Parathyroid adenoma (tissue), 2 donors: ENCODE data around the gene PITPNM1.
A peak's percentile ranks its signal among the peaks of the same experiment; 100 is the strongest.
"Not testable (repeated sequence)": the region's sequence is repeated elsewhere in the genome, so short reads cannot be mapped to it uniquely, and the experiment has no call there.

Experiments
- H2AFZ ChIP-seq: fragments of 300-600 bp; sonication (generic); one replicate; pipeline ENCODE4 v1.7.0; 2017; ENCODE audit warnings: antibody characterized with exemption, mild to moderate bottlenecking
- H3K27ac ChIP-seq: fragments of 300-600 bp; sonication (generic); one replicate; pipeline ENCODE4 v1.7.0; 2017
- H3K27me3 ChIP-seq: fragments of 300-600 bp; sonication (generic); one replicate; pipeline ENCODE4 v1.7.0; 2017; ENCODE audit warnings: low read length; ENCODE audit not compliant: control insufficient read depth, insufficient read depth
- H3K36me3 ChIP-seq: fragments of 300-600 bp; sonication (generic); one replicate; pipeline ENCODE4 v1.7.0; 2017; ENCODE audit warnings: low read length; ENCODE audit not compliant: control insufficient read depth, insufficient read depth
- H3K4me1 ChIP-seq: fragments of 300-600 bp; sonication (generic); one replicate; pipeline ENCODE4 v1.7.0; 2017; ENCODE audit warnings: control low read depth
- H3K4me2 ChIP-seq: fragments of 300-600 bp; sonication (generic); one replicate; pipeline ENCODE4 v1.7.0; 2017; ENCODE audit warnings: low read length
- H3K4me3 ChIP-seq: fragments of 300-600 bp; sonication (generic); one replicate; pipeline ENCODE4 v1.7.0; 2017; ENCODE audit warnings: low read depth, low read length
- H3K79me2 ChIP-seq: fragments of 300-600 bp; sonication (generic); one replicate; pipeline ENCODE4 v1.7.0; 2017; ENCODE audit warnings: control low read depth
- H3K9ac ChIP-seq: fragments of 300-600 bp; sonication (generic); one replicate; pipeline ENCODE4 v1.7.0; 2017; ENCODE audit warnings: mild to moderate bottlenecking
- H3K9me3 ChIP-seq: fragments of 300-600 bp; sonication (generic); one replicate; pipeline ENCODE4 v1.7.0; 2017; ENCODE audit warnings: low read length; ENCODE audit not compliant: control insufficient read depth
- CTCF ChIP-seq: fragments of 300-600 bp; sonication (generic); IDR thresholded peaks from one replicate; pipeline ENCODE4 v1.7.0; 2017; ENCODE audit warnings: antibody characterized with exemption, mild to moderate bottlenecking
- donor health status: primary hyperparathyroidism.

PITPNM1 gene

DNA sequence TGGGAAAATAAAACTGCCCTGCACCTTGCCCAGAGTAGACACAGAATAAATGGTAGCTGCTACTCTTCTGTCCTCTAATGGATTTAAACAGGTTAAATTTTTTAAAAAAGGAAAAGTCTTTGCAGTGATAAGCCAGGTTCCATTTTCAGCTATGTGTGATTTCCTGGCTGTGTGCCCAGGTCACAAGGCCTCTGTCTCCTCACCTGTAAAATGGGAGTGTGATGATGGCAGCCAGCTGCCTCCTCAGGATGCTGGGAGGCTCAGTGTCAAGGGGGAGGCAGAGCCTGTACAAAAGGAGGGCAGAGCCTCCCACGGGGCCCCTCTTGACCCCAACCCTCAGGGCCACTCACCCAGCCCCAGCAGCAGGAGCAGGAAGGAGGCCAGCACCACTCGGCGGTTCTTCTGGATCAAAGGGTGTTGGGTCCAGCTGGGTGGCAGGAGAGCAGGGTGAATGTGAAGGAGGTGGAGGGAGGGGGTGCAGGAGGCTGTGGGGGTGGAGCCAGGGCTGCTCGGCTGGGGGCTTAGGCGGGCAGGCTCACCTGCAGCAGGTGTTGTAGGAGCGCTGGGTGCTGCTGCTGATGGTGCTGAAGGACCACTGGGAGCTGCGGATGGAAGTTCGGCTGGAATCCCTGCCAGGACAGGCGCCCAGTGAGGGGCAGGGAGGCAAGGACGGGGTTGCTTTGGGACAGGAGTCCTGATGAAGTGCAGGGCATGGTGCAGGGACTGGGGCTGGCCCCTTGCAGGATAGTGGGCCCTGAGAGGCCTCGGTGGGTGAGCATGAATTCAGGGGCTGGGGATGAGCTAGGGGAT, 38.0 kb downstream of the PITPNM1 start:
- Histone ChIP-seq H3K9ac (no peak overlapping the region), H3K4me1 (no peaks in the 10 kb centered on the region), H3K4me2 (peak overlapping the region; percentile 75), H2AFZ (no peak overlapping the region), H3K27me3 (no peaks in the 10 kb centered on the region), H3K79me2 (no peaks in the 10 kb centered on the region), H3K4me3 (no peak overlapping the region), H3K27ac (no peak overlapping the region), H3K36me3 (no peaks in the 10 kb centered on the region), H3K9me3 (no peaks in the 10 kb centered on the region)
- TF ChIP-seq CTCF = no peak

DNA sequence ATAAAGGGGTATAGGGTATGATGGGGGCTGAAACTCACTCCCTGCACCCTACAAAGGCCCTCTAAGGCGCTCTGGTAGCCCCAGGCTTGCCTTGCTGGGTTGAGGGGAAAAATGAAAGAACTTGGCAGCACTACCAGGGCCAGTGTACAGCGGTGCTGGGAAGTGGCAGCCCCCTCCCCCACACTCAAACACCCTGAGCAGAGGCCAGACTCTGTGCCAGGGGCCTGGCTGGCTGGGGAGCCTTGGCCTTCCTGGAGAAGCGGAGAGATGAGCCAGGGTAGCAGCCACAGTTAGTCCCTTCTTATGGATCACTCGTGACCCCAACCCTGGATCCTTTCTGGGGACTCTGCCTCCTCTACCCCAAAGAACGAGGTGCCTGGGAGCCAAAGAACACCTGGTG, 38.8 kb downstream of the PITPNM1 start:
- no peak for TF ChIP-seq CTCF
- no peaks in the 10 kb centered on the region for H3K27me3 ChIP-seq
- H3K4me1 ChIP-seq = no peaks in the 10 kb centered on the region
- H3K9me3 ChIP-seq = no peaks in the 10 kb centered on the region
- no peak overlapping the region for H3K4me2 ChIP-seq
- no peaks in the 10 kb centered on the region for H3K36me3 ChIP-seq
- H3K27ac ChIP-seq = no peak overlapping the region
- no peak overlapping the region for H3K4me3 ChIP-seq
- H3K9ac ChIP-seq = no peak overlapping the region
- H2AFZ ChIP-seq = no peak overlapping the region
- no peaks in the 10 kb centered on the region for H3K79me2 ChIP-seq

GRCh38 chr11:67465530-67465929, 39.6 kb downstream of the PITPNM1 start:
- peak overlapping the region; percentile 64 for H3K4me3 ChIP-seq
- H3K9me3 ChIP-seq, H2AFZ ChIP-seq, H3K27me3 ChIP-seq, H3K36me3 ChIP-seq, H3K79me2 ChIP-seq, H3K9ac ChIP-seq, H3K4me1 ChIP-seq, H3K27ac ChIP-seq: not testable (repeated sequence)
- peak overlapping the region; percentile 76 for H3K4me2 ChIP-seq

- peak overlapping the region; percentile 76 for H3K4me2 ChIP-seq
- H3K79me2 ChIP-seq = no peaks in the 10 kb centered on the region
- H3K36me3 ChIP-seq = no peaks in the 10 kb centered on the region
- peak overlapping the region; percentile 74 for H2AFZ ChIP-seq
- H3K4me3 ChIP-seq = peak overlapping the region; percentile 64
- no peaks in the 10 kb centered on the region for H3K27me3 ChIP-seq
- no peak for TF ChIP-seq CTCF
- no peaks in the 10 kb centered on the region for H3K9me3 ChIP-seq
- no peaks in the 10 kb centered on the region for H3K4me1 ChIP-seq
- peak overlapping the region; percentile 76 for H3K27ac ChIP-seq
- no peak overlapping the region for H3K9ac ChIP-seq
Observed at GRCh38 chr11:67465189-67465510, 40.0 kb downstream of the PITPNM1 start.

DNA sequence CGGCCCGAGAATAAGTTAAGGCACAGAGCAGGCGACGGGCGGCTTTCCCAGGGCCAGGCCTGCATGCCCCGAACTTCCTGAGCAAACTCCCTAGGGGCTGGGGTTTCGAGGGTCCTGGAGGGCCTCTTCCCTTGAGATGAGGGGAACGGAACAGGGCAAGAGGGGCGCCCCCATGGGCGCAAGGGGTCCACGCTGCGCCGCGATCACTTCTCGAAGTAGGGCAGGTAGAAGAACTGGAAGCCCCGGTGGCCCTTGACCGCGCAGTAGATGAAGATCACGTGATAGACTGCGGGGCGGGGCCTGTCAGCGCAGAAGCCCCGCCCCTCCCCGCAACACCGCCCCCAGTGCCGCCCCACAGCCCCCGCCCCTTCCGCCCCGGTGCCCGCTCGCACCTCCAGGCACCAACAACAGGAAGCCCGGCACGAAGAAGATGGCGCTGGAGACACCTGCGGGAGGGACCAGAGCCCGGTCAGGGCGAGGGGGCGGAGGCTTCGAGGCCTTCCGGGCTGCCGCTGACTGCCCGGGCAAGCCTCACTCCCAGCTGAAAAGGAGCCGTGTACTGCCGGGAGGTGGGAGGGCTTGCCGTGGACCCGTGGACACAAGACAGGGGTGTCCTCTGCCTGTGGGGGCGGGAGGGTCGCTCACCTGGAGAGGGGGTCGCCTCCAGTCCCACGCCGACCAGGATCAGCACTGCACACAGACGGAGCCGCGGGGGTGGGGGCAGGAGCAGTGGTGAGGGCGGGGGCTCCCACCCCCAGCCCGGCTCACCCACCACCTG, 40.6 kb downstream of the PITPNM1 start:
- H3K27ac ChIP-seq = peak overlapping the region; percentile 76
- peak overlapping the region; percentile 76 for H3K4me2 ChIP-seq
- H3K79me2 ChIP-seq = no peaks in the 10 kb centered on the region
- peak overlapping the region; percentile 74 for H2AFZ ChIP-seq
- peak overlapping the region; percentile 64 for H3K4me3 ChIP-seq
- H3K9ac ChIP-seq = no peak overlapping the region
- no peak for TF ChIP-seq CTCF
- H3K4me1 ChIP-seq = no peaks in the 10 kb centered on the region
- H3K36me3 ChIP-seq = no peaks in the 10 kb centered on the region
- H3K9me3 ChIP-seq = no peaks in the 10 kb centered on the region
- no peaks in the 10 kb centered on the region for H3K27me3 ChIP-seq
